ENCODE results near the gene CDH3. TPM values are rescaled to one million over a fixed set of nuclear protein-coding genes. Genes with fewer than 3 reads are reported as not detected.
A peak's percentile ranks its signal among the peaks of the same experiment; 100 is the strongest.

The CDH3 gene
- polyA plus RNA-seq, 2 of the 4 experiments (the other 2 are of a cell fraction), result 0.08 to 0.25 TPM

GRCh38 chr16:68636818-68637217 is 8.3 kb upstream of the CDH3 start:
- ATAC-seq (peak; percentile 37 to 53; a peak in 3 of 6 replicates), DNase-seq (ENCODE audit: low read depth in 1 of 2, low spot score in 1 of 2) (no peak), FAIRE-seq (no peak)
- H3K4me3 ChIP-seq, result no peak overlapping the region
- H3K9me3 ChIP-seq, result peaks cover 8% of the 10 kb centered on the region; the same call in 2 of the 3 replicates
- H3K4me1 ChIP-seq, result peaks cover 21% of the 10 kb centered on the region
- 27% methylated on average over 1 of the region's 1 CpG for WGBS (ENCODE audit: missing lambda C conversion rate)
- ChIA-PET CTCF (interaction anchor here (0.6 to 2.0 kb wide), 7 partner anchors 11 to 237 kb away, joined by 3 to 7 read pairs (median 3); no protein-coding TSS in a partner anchor), POLR2A (no interaction called here)
- TF ChIP-seq FOSL2 (IDR thresholded peaks at IDR 0.05) (no peak), FOSL2 (CRISPR knock-in tag; IDR thresholded peaks at IDR 0.05) (peak; percentile 18; the same call in 1 of the 2 replicates), HOXB5 (CRISPR knock-in tag; IDR thresholded peaks at IDR 0.05) (no peak)
- H3K4me2 ChIP-seq, result peak overlapping the region; percentile 48
- H3K27ac ChIP-seq, result peak overlapping the region in 1 of 2 experiments; percentile 39; a peak in 2 of 6 replicates

GRCh38 chr16:68640972-68641371 is 4.1 kb upstream of the CDH3 start:
- TF ChIP-seq CHD2 (IDR thresholded peaks at IDR 0.05; ENCODE audit: low read length, partially characterized antibody) (no peak), KDM1A (IDR thresholded peaks at IDR 0.05; ENCODE audit: low read depth) (no peak), SMC3 (IDR thresholded peaks at IDR 0.05) (no peak), ZNF302 (CRISPR knock-in tag; IDR thresholded peaks at IDR 0.05) (no peak), CHD4 (IDR thresholded peaks at IDR 0.05; ENCODE audit: borderline replicate concordance) (no peak), RCOR1 (IDR thresholded peaks at IDR 0.05; ENCODE audit: low read depth, low read length) (no peak), BCL3 (IDR thresholded peaks at IDR 0.05) (no peak)
- Histone ChIP-seq H3K4me3 (no peak overlapping the region), H3K9me3 (peaks cover 8% of the 10 kb centered on the region; the same call in 2 of the 3 replicates), H3K4me1 (peaks cover 24% of the 10 kb centered on the region), H3K4me2 (no peak overlapping the region), H3K27ac (peak overlapping the region in 1 of 2 experiments; percentile 22; a peak in 1 of 6 replicates)
- peak; percentile 30 to 43; a peak in 3 of 6 replicates for ATAC-seq
- ChIA-PET POLR2A (no interaction called here), CTCF (interaction anchor here (0.6 kb wide), 1 partner anchor 1810 kb away, joined by 3 read pairs; no protein-coding TSS in a partner anchor)
- DNase-seq (ENCODE audit: low read depth in 1 of 2, low spot score in 1 of 2), result peak in 1 of 2 experiments; percentile 45
- WGBS (ENCODE audit: missing lambda C conversion rate), result 28% methylated on average over 3 of the region's 3 CpGs
- no peak for FAIRE-seq

- peaks cover 14% of the 10 kb centered on the region; the same call in 1 of the 3 replicates for H3K4me1 ChIP-seq
- H3K4me2 ChIP-seq, result no peak overlapping the region
- WGBS (ENCODE audit: missing lambda C conversion rate), result 83% methylated on average over 10 of the region's 10 CpGs
- H3K4me3 ChIP-seq, result no peak overlapping the region
- H3K27ac ChIP-seq, result no peak overlapping the region
- peaks cover 8% of the 10 kb centered on the region; the same call in 2 of the 3 replicates for H3K9me3 ChIP-seq
- FAIRE-seq, result no peak
- DNase-seq (ENCODE audit: low read depth in 1 of 2, low spot score in 1 of 2), result no peak
- ATAC-seq, result no peak
- ChIA-PET CTCF (no interaction called here), POLR2A (no interaction called here)
- TF ChIP-seq RAD21 (conservative IDR thresholded peaks at IDR 0.05 in 1 of 2, IDR thresholded peaks at IDR 0.05 in 1 of 2), result no peak
- TF ChIP-seq POLR2AphosphoS2 (conservative IDR thresholded peaks at IDR 0.05; ENCODE audit: low read length), result no peak
- no peak for TF ChIP-seq KDM5A (IDR thresholded peaks at IDR 0.05)
- no peak for TF ChIP-seq USF2 (IDR thresholded peaks at IDR 0.05)
- TF ChIP-seq PHF8 (IDR thresholded peaks at IDR 0.05; ENCODE audit: borderline replicate concordance, low read depth), result no peak
- no peak for TF ChIP-seq FOXS1 (CRISPR knock-in tag; IDR thresholded peaks at IDR 0.05)
- no peak for TF ChIP-seq ELK1 (IDR thresholded peaks at IDR 0.05; ENCODE audit: low read depth, low read length)
- TF ChIP-seq RCOR1 (IDR thresholded peaks at IDR 0.05; ENCODE audit: low read depth, low read length), result no peak
- TF ChIP-seq ZFP36 (IDR thresholded peaks at IDR 0.05; ENCODE audit: borderline replicate concordance, partially characterized antibody), result no peak
- no peak for TF ChIP-seq HEYL (CRISPR knock-in tag; IDR thresholded peaks at IDR 0.05)
These were observed 3.1 kb upstream of the CDH3 start for GRCh38 chr16:68642047-68642435.
